HepG2 (cell line): ENCODE data around the gene SS18L1. TPM values are rescaled to one million over a fixed set of nuclear protein-coding genes. Genes with fewer than 3 reads are reported as not detected.

Experiments used
- AGO1 ChIP-seq: fragments of 200-400 bp; formaldehyde crosslinking; IDR thresholded peaks from 2 replicates; pipeline ENCODE4 v1.6.1; 2017; ENCODE audit warnings: mild to moderate bottlenecking, low read depth, low read length, moderate library complexity; ENCODE audit not compliant: poor library complexity, severe bottlenecking
- ATF7 ChIP-seq, 2 experiments: fragments of 450-650 bp in 1 of 2; sonication (generic) in 1 of 2; formaldehyde crosslinking in 1 of 2; IDR thresholded peaks; 2 replicates each; pipeline versions ENCODE4 v1.4.0 to v1.6.1; 2016 to 2020; ENCODE audit warnings: antibody characterized with exemption in 1 of 2, mild to moderate bottlenecking in 1 of 2, missing genetic modification reagents in 1 of 2
- ELF3 ChIP-seq: IDR thresholded peaks from 2 replicates; pipeline ENCODE4 v1.6.1; 2016; ENCODE audit warnings: missing genetic modification reagents, missing compliant biosample characterization
- MAFG ChIP-seq: sonication (generic); formaldehyde crosslinking; IDR thresholded peaks from 2 replicates; pipeline ENCODE4 v1.5.1; 2020; ENCODE audit warnings: mild to moderate bottlenecking, missing genetic modification reagents
- NR3C1 ChIP-seq: sonication (generic); formaldehyde crosslinking; IDR thresholded peaks from 2 replicates; pipeline ENCODE4 v1.4.0; 2020; ENCODE audit warnings: missing genetic modification reagents
- NRL ChIP-seq: sonication (generic); formaldehyde crosslinking; IDR thresholded peaks from 2 replicates; pipeline ENCODE4 v1.5.0; 2020; ENCODE audit warnings: missing genetic modification reagents, mild to moderate bottlenecking, moderate library complexity, borderline replicate concordance
- RBM39 ChIP-seq: fragments of 200-400 bp; formaldehyde crosslinking; IDR thresholded peaks from one replicate; pipeline ENCODE4 v1.6.1; 2018; ENCODE audit warnings: antibody characterized with exemption, mild to moderate bottlenecking, low read depth, low read length; ENCODE audit not compliant: poor library complexity, severe bottlenecking
- SCMH1 ChIP-seq: sonication (generic); formaldehyde crosslinking; IDR thresholded peaks from 2 replicates; pipeline ENCODE4 v1.9.0; 2021; ENCODE audit warnings: missing genetic modification reagents, mild to moderate bottlenecking, borderline replicate concordance
- TGIF2 ChIP-seq: IDR thresholded peaks from 2 replicates; pipeline ENCODE4 v1.6.1; 2016; ENCODE audit warnings: control low read depth, missing compliant biosample characterization
- THAP11 ChIP-seq: IDR thresholded peaks from 2 replicates; pipeline ENCODE4 v1.6.1; 2016; ENCODE audit warnings: missing biosample characterization, missing genetic modification reagents
- ZNF205 ChIP-seq: IDR thresholded peaks from 2 replicates; pipeline ENCODE4 v1.6.1; 2018; ENCODE audit warnings: missing biosample characterization, missing genetic modification reagents
- ZNF282 ChIP-seq: fragments of 450-650 bp; IDR thresholded peaks from 2 replicates; pipeline ENCODE4 v1.6.1; 2018; ENCODE audit not compliant: partially characterized antibody
- ZNF816 ChIP-seq: sonication (generic); formaldehyde crosslinking; IDR thresholded peaks from 2 replicates; pipeline ENCODE4 v1.8.0; 2022; ENCODE audit warnings: missing genetic modification reagents, mild to moderate bottlenecking, borderline replicate concordance
- polyA plus RNA-seq, 8 experiments: library from polyadenylated mRNA; depleted of rRNA in 3 of 8; stranded (reverse) in 7 of 8; unstranded in 1 of 8; fragments of >200 nt; fragmentation: Illumina TruSeq in 4 of 8; extraction: Trizol in 4 of 8; gene quantifications; 2 replicates each; pipeline versions ENCODE4 v1.2.1 to v1.2.3, GENCODE V29; 2011 to 2016; ENCODE audit warnings: low read depth in 4 of 8, missing spikeins in 1 of 8, mixed read lengths in 1 of 8; ENCODE audit not compliant: insufficient read depth in 1 of 8
- total RNA-seq, 5 experiments: library from RNA; depleted of rRNA; stranded (reverse); fragments of >200 nt; fragmentation: Illumina TruSeq; extraction: Trizol; gene quantifications; 2 replicates each; pipeline ENCODE4 v1.2.3, GENCODE V29; 2016; ENCODE audit warnings: low read depth in 1 of 5
- TF ChIP-seq, protein P1 (sequence below): sonication (generic); formaldehyde crosslinking; IDR thresholded peaks from 2 replicates; pipeline ENCODE4 v1.4.0; 2020; ENCODE audit warnings: mild to moderate bottlenecking, missing genetic modification reagents, borderline replicate concordance
- TF ChIP-seq, protein P2 (sequence below): sonication (generic); formaldehyde crosslinking; IDR thresholded peaks from 2 replicates; pipeline ENCODE4 v1.4.0; 2020; ENCODE audit warnings: missing genetic modification reagents, borderline replicate concordance
- TF ChIP-seq, protein P3 (sequence below): sonication (generic); formaldehyde crosslinking; IDR thresholded peaks from 2 replicates; pipeline ENCODE4 v1.4.0; 2020; ENCODE audit warnings: missing genetic modification reagents, borderline replicate concordance
- TF ChIP-seq, protein P4 (sequence below): sonication (generic); formaldehyde crosslinking; IDR thresholded peaks from 2 replicates; pipeline ENCODE4 v1.5.0; 2020; ENCODE audit warnings: mild to moderate bottlenecking, missing genetic modification reagents

The SS18L1 gene
- total and polyA plus RNA-seq, 2 of the 13 experiments (the other 11 are each of a cell fraction or from before 2014, with no cell fraction given) = 17.8 to 27.6 TPM

DNA sequence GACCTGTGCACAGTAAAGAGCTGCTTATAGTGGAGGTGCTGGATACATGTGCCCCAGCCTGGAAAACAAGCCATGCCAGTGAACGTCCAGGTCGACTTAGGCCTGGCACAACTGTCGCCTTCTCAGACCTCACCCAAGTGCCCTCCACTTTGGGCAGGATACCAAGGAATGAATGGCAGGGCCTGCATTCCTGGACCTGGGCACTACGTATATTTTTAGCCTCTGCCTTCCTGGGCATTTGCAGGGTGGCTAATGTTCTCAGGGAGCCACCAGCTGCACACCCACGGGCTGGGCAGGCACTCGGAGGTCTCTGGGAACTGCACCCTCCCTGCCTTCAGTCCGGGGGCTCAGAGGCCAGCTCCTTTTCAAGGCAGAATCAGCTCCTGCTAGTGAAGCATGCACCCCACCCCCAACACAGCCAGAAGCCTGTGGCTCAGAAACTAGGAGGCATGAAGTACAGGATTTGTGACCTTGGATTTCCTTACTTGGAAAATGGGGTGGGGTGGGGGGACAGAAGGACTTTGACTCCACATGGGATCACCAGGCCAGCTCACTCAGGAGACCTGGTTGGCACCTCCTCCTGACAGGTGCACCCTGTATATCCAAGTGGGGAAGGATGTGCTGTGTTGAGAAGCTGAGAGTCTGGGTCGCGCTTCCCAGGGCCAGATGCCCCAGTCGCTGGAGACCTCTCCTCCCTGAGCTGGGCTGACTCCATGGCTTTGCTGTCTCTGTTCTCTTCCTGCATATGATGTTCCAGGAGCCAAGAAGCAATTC lies 23.8 kb upstream of the SS18L1 start (continued):
- TF ChIP-seq, protein P1, sequence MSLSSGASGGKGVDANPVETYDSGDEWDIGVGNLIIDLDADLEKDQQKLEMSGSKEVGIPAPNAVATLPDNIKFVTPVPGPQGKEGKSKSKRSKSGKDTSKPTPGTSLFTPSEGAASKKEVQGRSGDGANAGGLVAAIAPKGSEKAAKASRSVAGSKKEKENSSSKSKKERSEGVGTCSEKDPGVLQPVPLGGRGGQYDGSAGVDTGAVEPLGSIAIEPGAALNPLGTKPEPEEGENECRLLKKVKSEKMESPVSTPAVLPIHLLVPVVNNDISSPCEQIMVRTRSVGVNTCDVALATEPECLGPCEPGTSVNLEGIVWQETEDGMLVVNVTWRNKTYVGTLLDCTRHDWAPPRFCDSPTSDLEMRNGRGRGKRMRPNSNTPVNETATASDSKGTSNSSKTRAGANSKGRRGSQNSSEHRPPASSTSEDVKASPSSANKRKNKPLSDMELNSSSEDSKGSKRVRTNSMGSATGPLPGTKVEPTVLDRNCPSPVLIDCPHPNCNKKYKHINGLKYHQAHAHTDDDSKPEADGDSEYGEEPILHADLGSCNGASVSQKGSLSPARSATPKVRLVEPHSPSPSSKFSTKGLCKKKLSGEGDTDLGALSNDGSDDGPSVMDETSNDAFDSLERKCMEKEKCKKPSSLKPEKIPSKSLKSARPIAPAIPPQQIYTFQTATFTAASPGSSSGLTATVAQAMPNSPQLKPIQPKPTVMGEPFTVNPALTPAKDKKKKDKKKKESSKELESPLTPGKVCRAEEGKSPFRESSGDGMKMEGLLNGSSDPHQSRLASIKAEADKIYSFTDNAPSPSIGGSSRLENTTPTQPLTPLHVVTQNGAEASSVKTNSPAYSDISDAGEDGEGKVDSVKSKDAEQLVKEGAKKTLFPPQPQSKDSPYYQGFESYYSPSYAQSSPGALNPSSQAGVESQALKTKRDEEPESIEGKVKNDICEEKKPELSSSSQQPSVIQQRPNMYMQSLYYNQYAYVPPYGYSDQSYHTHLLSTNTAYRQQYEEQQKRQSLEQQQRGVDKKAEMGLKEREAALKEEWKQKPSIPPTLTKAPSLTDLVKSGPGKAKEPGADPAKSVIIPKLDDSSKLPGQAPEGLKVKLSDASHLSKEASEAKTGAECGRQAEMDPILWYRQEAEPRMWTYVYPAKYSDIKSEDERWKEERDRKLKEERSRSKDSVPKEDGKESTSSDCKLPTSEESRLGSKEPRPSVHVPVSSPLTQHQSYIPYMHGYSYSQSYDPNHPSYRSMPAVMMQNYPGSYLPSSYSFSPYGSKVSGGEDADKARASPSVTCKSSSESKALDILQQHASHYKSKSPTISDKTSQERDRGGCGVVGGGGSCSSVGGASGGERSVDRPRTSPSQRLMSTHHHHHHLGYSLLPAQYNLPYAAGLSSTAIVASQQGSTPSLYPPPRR (CRISPR knock-in tag) = peak; percentile 54; the same call in 1 of the 2 replicates
- peak; percentile 38 for TF ChIP-seq AGO1
- no peak for TF ChIP-seq ZNF205 (CRISPR knock-in tag)
- TF ChIP-seq TGIF2 (CRISPR knock-in tag) = no peak
- no peak for TF ChIP-seq NR3C1 (CRISPR knock-in tag)
- TF ChIP-seq, protein P2, sequence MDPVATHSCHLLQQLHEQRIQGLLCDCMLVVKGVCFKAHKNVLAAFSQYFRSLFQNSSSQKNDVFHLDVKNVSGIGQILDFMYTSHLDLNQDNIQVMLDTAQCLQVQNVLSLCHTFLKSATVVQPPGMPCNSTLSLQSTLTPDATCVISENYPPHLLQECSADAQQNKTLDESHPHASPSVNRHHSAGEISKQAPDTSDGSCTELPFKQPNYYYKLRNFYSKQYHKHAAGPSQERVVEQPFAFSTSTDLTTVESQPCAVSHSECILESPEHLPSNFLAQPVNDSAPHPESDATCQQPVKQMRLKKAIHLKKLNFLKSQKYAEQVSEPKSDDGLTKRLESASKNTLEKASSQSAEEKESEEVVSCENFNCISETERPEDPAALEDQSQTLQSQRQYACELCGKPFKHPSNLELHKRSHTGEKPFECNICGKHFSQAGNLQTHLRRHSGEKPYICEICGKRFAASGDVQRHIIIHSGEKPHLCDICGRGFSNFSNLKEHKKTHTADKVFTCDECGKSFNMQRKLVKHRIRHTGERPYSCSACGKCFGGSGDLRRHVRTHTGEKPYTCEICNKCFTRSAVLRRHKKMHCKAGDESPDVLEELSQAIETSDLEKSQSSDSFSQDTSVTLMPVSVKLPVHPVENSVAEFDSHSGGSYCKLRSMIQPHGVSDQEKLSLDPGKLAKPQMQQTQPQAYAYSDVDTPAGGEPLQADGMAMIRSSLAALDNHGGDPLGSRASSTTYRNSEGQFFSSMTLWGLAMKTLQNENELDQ (CRISPR knock-in tag) = no peak
- no peak for TF ChIP-seq MAFG (CRISPR knock-in tag)
- TF ChIP-seq, protein P3, sequence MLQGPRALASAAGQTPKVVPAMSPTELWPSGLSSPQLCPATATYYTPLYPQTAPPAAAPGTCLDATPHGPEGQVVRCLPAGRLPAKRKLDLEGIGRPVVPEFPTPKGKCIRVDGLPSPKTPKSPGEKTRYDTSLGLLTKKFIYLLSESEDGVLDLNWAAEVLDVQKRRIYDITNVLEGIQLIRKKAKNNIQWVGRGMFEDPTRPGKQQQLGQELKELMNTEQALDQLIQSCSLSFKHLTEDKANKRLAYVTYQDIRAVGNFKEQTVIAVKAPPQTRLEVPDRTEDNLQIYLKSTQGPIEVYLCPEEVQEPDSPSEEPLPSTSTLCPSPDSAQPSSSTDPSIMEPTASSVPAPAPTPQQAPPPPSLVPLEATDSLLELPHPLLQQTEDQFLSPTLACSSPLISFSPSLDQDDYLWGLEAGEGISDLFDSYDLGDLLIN (CRISPR knock-in tag) = no peak
- TF ChIP-seq RBM39 = no peak
- 0 out of 2 replicates have a peak, but pooled peaks have one; percentile 4 for TF ChIP-seq NRL (CRISPR knock-in tag)
- TF ChIP-seq SCMH1 (CRISPR knock-in tag) = no peak
- TF ChIP-seq ELF3 (CRISPR knock-in tag) = peak; percentile 43; the same call in 1 of the 2 replicates
- TF ChIP-seq ZNF816 (CRISPR knock-in tag) = no peak
- TF ChIP-seq ATF7 (IDR thresholded peaks at IDR 0.05) = no peak
- TF ChIP-seq ATF7 (CRISPR knock-in tag; IDR thresholded peaks at IDR 0.05) = no peak
- TF ChIP-seq, protein P4, sequence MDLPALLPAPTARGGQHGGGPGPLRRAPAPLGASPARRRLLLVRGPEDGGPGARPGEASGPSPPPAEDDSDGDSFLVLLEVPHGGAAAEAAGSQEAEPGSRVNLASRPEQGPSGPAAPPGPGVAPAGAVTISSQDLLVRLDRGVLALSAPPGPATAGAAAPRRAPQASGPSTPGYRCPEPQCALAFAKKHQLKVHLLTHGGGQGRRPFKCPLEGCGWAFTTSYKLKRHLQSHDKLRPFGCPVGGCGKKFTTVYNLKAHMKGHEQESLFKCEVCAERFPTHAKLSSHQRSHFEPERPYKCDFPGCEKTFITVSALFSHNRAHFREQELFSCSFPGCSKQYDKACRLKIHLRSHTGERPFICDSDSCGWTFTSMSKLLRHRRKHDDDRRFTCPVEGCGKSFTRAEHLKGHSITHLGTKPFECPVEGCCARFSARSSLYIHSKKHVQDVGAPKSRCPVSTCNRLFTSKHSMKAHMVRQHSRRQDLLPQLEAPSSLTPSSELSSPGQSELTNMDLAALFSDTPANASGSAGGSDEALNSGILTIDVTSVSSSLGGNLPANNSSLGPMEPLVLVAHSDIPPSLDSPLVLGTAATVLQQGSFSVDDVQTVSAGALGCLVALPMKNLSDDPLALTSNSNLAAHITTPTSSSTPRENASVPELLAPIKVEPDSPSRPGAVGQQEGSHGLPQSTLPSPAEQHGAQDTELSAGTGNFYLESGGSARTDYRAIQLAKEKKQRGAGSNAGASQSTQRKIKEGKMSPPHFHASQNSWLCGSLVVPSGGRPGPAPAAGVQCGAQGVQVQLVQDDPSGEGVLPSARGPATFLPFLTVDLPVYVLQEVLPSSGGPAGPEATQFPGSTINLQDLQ (CRISPR knock-in tag) = no peak
- peak; percentile 69 for TF ChIP-seq THAP11 (CRISPR knock-in tag)
- TF ChIP-seq ZNF282 = no peak
